ENCODE data around the gene C2CD2.

DNA sequence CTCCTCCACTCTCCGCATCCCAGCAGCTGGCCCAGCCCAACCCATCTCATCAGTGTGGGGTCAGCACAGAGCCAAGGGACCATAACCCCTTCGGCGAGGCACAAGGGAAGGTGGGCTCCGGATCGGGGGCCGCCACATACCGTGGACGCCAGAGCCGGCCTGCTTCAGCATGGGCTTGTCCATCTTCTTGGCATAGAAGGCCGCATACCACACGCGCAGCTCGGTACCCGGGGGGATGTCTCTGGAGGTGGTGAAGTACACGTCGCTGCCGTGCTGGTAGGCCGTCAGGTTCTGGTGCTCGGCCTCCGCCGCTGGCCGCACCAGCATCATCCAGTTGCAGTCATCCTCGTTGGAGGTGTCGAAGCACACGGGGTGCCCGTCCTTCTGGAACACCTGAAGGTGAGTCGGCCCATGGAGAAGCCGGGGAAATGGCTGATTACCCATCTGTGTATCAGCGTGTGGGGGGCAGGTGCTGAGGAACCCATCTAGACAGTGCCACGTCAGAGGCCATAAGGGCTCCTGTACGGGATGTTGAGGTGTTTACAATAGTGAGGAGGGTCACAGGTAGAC, 99.3 kb downstream of the C2CD2 start:
- no peak for TF ChIP-seq YBX1 (IDR thresholded peaks at IDR 0.05)
- TF ChIP-seq ZNF274 (IDR thresholded peaks at IDR 0.05; ENCODE audit: insufficient read depth, insufficient read length) = no peak
- no peak for TF ChIP-seq RFX5 (IDR thresholded peaks at IDR 0.05; ENCODE audit: low read depth, low read length)
- no peak for TF ChIP-seq EZH2 (IDR thresholded peaks at IDR 0.05; ENCODE audit: borderline replicate concordance, control insufficient read depth, low read depth, low read length)
- no peak for TF ChIP-seq ETV6 (conservative IDR thresholded peaks at IDR 0.05 in 1 of 2, IDR thresholded peaks at IDR 0.05 in 1 of 2; ENCODE audit: borderline replicate concordance in 1 of 2, low read depth in 1 of 2)
- TF ChIP-seq, protein P1, sequence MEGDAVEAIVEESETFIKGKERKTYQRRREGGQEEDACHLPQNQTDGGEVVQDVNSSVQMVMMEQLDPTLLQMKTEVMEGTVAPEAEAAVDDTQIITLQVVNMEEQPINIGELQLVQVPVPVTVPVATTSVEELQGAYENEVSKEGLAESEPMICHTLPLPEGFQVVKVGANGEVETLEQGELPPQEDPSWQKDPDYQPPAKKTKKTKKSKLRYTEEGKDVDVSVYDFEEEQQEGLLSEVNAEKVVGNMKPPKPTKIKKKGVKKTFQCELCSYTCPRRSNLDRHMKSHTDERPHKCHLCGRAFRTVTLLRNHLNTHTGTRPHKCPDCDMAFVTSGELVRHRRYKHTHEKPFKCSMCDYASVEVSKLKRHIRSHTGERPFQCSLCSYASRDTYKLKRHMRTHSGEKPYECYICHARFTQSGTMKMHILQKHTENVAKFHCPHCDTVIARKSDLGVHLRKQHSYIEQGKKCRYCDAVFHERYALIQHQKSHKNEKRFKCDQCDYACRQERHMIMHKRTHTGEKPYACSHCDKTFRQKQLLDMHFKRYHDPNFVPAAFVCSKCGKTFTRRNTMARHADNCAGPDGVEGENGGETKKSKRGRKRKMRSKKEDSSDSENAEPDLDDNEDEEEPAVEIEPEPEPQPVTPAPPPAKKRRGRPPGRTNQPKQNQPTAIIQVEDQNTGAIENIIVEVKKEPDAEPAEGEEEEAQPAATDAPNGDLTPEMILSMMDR (IDR thresholded peaks at IDR 0.05 in 2 of 3, conservative IDR thresholded peaks at IDR 0.05 in 1 of 3; ENCODE audit: control insufficient read depth in 2 of 3, extremely low read depth in 1 of 3, insufficient read depth in 1 of 3, low read depth in 3 of 3, low read length in 3 of 3) = no peak
- TF ChIP-seq CREB1 (IDR thresholded peaks at IDR 0.05; ENCODE audit: low read depth) = no peak

Data from GM12878 (cell line).